Measurements from ENCODE around the gene SLC1A1. TPM values are rescaled to one million over a fixed set of nuclear protein-coding genes. Genes with fewer than 3 reads are reported as not detected.
A peak's percentile ranks its signal among the peaks of the same experiment; 100 is the strongest.

Gene SLC1A1
- total RNA-seq, 1 experiment from 2014 or later: 8.5 TPM

DNA sequence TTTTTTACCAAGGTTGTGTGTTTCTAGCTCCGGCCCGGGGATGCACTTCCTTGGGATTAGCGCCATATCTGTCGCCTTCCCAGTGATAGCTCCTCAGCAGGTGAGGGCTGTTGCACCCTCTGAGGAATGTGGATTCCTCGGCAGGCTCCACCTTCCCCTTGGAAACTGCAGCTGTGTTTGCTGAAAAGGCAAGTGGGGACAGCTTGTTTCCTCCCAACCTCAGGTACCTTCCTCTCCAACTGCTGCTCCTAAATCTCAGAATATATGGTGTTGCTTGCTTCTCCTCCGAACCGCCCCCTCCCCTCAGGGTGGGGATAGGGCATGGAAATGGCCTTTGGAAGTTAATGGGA is 1.3 kb downstream of the SLC1A1 start (continued):
- TF ChIP-seq, protein P1, sequence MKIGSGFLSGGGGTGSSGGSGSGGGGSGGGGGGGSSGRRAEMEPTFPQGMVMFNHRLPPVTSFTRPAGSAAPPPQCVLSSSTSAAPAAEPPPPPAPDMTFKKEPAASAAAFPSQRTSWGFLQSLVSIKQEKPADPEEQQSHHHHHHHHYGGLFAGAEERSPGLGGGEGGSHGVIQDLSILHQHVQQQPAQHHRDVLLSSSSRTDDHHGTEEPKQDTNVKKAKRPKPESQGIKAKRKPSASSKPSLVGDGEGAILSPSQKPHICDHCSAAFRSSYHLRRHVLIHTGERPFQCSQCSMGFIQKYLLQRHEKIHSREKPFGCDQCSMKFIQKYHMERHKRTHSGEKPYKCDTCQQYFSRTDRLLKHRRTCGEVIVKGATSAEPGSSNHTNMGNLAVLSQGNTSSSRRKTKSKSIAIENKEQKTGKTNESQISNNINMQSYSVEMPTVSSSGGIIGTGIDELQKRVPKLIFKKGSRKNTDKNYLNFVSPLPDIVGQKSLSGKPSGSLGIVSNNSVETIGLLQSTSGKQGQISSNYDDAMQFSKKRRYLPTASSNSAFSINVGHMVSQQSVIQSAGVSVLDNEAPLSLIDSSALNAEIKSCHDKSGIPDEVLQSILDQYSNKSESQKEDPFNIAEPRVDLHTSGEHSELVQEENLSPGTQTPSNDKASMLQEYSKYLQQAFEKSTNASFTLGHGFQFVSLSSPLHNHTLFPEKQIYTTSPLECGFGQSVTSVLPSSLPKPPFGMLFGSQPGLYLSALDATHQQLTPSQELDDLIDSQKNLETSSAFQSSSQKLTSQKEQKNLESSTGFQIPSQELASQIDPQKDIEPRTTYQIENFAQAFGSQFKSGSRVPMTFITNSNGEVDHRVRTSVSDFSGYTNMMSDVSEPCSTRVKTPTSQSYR (CRISPR knock-in tag; IDR thresholded peaks at IDR 0.05): no peak
- TF ChIP-seq ETV6 (CRISPR knock-in tag; IDR thresholded peaks at IDR 0.05) (peak; percentile 50; the same call in 1 of the 2 replicates), OVOL2 (CRISPR knock-in tag; IDR thresholded peaks at IDR 0.05; ENCODE audit: borderline replicate concordance) (no peak), NR1H2 (CRISPR knock-in tag; IDR thresholded peaks at IDR 0.05) (no peak), SP1 (CRISPR knock-in tag; conservative IDR thresholded peaks at IDR 0.05) (peak; percentile 68), ZNF423 (CRISPR knock-in tag; IDR thresholded peaks at IDR 0.05) (peak; percentile 62), GTF2I (CRISPR knock-in tag; conservative IDR thresholded peaks at IDR 0.05) (no peak), RORB (CRISPR knock-in tag; IDR thresholded peaks at IDR 0.05) (no peak), TEAD4 (CRISPR knock-in tag; IDR thresholded peaks at IDR 0.05) (peak; percentile 64; the same call in 1 of the 2 replicates), NFE2L1 (CRISPR knock-in tag; IDR thresholded peaks at IDR 0.05) (0 out of 2 replicates have a peak, but pooled peaks have one; percentile 29), KAT7 (CRISPR knock-in tag; IDR thresholded peaks at IDR 0.05; ENCODE audit: borderline replicate concordance) (no peak), TP53 (CRISPR knock-in tag; IDR thresholded peaks at IDR 0.05) (no peak), NFYB (CRISPR knock-in tag; conservative IDR thresholded peaks at IDR 0.05; ENCODE audit: low read depth) (no peak), NR2C2 (CRISPR knock-in tag; IDR thresholded peaks at IDR 0.05) (no peak), FOXK1 (CRISPR knock-in tag; IDR thresholded peaks at IDR 0.05) (peak; percentile 75; the same call in 1 of the 2 replicates), GABPB1 (CRISPR knock-in tag; IDR thresholded peaks at IDR 0.05) (no peak), RELA (CRISPR knock-in tag; IDR thresholded peaks at IDR 0.05; ENCODE audit: borderline replicate concordance) (no peak)
- TF ChIP-seq, protein P2, sequence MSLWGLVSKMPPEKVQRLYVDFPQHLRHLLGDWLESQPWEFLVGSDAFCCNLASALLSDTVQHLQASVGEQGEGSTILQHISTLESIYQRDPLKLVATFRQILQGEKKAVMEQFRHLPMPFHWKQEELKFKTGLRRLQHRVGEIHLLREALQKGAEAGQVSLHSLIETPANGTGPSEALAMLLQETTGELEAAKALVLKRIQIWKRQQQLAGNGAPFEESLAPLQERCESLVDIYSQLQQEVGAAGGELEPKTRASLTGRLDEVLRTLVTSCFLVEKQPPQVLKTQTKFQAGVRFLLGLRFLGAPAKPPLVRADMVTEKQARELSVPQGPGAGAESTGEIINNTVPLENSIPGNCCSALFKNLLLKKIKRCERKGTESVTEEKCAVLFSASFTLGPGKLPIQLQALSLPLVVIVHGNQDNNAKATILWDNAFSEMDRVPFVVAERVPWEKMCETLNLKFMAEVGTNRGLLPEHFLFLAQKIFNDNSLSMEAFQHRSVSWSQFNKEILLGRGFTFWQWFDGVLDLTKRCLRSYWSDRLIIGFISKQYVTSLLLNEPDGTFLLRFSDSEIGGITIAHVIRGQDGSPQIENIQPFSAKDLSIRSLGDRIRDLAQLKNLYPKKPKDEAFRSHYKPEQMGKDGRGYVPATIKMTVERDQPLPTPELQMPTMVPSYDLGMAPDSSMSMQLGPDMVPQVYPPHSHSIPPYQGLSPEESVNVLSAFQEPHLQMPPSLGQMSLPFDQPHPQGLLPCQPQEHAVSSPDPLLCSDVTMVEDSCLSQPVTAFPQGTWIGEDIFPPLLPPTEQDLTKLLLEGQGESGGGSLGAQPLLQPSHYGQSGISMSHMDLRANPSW (CRISPR knock-in tag; conservative IDR thresholded peaks at IDR 0.05; ENCODE audit: low read depth): no peak
- TF ChIP-seq, protein P3, sequence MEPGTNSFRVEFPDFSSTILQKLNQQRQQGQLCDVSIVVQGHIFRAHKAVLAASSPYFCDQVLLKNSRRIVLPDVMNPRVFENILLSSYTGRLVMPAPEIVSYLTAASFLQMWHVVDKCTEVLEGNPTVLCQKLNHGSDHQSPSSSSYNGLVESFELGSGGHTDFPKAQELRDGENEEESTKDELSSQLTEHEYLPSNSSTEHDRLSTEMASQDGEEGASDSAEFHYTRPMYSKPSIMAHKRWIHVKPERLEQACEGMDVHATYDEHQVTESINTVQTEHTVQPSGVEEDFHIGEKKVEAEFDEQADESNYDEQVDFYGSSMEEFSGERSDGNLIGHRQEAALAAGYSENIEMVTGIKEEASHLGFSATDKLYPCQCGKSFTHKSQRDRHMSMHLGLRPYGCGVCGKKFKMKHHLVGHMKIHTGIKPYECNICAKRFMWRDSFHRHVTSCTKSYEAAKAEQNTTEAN (CRISPR knock-in tag; IDR thresholded peaks at IDR 0.05): peak; percentile 26; the same call in 1 of the 2 replicates
- TF ChIP-seq, protein P4, sequence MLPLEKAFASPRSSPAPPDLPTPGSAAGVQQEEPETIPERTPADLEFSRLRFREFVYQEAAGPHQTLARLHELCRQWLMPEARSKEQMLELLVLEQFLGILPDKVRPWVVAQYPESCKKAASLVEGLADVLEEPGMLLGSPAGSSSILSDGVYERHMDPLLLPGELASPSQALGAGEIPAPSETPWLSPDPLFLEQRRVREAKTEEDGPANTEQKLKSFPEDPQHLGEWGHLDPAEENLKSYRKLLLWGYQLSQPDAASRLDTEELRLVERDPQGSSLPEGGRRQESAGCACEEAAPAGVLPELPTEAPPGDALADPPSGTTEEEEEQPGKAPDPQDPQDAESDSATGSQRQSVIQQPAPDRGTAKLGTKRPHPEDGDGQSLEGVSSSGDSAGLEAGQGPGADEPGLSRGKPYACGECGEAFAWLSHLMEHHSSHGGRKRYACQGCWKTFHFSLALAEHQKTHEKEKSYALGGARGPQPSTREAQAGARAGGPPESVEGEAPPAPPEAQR (CRISPR knock-in tag; IDR thresholded peaks at IDR 0.05): no peak
- TF ChIP-seq, protein P5, sequence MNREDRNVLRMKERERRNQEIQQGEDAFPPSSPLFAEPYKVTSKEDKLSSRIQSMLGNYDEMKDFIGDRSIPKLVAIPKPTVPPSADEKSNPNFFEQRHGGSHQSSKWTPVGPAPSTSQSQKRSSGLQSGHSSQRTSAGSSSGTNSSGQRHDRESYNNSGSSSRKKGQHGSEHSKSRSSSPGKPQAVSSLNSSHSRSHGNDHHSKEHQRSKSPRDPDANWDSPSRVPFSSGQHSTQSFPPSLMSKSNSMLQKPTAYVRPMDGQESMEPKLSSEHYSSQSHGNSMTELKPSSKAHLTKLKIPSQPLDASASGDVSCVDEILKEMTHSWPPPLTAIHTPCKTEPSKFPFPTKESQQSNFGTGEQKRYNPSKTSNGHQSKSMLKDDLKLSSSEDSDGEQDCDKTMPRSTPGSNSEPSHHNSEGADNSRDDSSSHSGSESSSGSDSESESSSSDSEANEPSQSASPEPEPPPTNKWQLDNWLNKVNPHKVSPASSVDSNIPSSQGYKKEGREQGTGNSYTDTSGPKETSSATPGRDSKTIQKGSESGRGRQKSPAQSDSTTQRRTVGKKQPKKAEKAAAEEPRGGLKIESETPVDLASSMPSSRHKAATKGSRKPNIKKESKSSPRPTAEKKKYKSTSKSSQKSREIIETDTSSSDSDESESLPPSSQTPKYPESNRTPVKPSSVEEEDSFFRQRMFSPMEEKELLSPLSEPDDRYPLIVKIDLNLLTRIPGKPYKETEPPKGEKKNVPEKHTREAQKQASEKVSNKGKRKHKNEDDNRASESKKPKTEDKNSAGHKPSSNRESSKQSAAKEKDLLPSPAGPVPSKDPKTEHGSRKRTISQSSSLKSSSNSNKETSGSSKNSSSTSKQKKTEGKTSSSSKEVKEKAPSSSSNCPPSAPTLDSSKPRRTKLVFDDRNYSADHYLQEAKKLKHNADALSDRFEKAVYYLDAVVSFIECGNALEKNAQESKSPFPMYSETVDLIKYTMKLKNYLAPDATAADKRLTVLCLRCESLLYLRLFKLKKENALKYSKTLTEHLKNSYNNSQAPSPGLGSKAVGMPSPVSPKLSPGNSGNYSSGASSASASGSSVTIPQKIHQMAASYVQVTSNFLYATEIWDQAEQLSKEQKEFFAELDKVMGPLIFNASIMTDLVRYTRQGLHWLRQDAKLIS (CRISPR knock-in tag; IDR thresholded peaks at IDR 0.05; ENCODE audit: borderline replicate concordance): no peak
- TF ChIP-seq, protein P6, sequence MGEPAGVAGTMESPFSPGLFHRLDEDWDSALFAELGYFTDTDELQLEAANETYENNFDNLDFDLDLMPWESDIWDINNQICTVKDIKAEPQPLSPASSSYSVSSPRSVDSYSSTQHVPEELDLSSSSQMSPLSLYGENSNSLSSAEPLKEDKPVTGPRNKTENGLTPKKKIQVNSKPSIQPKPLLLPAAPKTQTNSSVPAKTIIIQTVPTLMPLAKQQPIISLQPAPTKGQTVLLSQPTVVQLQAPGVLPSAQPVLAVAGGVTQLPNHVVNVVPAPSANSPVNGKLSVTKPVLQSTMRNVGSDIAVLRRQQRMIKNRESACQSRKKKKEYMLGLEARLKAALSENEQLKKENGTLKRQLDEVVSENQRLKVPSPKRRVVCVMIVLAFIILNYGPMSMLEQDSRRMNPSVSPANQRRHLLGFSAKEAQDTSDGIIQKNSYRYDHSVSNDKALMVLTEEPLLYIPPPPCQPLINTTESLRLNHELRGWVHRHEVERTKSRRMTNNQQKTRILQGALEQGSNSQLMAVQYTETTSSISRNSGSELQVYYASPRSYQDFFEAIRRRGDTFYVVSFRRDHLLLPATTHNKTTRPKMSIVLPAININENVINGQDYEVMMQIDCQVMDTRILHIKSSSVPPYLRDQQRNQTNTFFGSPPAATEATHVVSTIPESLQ (CRISPR knock-in tag; IDR thresholded peaks at IDR 0.05): no peak
- TF ChIP-seq, protein P7, sequence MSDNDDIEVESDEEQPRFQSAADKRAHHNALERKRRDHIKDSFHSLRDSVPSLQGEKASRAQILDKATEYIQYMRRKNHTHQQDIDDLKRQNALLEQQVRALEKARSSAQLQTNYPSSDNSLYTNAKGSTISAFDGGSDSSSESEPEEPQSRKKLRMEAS (CRISPR knock-in tag; IDR thresholded peaks at IDR 0.05): 0 out of 2 replicates have a peak, but pooled peaks have one; percentile 4
- TF ChIP-seq, protein P8, sequence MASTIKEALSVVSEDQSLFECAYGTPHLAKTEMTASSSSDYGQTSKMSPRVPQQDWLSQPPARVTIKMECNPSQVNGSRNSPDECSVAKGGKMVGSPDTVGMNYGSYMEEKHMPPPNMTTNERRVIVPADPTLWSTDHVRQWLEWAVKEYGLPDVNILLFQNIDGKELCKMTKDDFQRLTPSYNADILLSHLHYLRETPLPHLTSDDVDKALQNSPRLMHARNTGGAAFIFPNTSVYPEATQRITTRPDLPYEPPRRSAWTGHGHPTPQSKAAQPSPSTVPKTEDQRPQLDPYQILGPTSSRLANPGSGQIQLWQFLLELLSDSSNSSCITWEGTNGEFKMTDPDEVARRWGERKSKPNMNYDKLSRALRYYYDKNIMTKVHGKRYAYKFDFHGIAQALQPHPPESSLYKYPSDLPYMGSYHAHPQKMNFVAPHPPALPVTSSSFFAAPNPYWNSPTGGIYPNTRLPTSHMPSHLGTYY (CRISPR knock-in tag; IDR thresholded peaks at IDR 0.05): no peak
